ENCODE data around the gene LRRC28.

Gene LRRC28

GRCh38 chr15:99438691-99439523 is 187.6 kb downstream of the LRRC28 start:
- peak; percentile 43 for DNase-seq

- DNase-seq, result peak; percentile 2
These were observed 188.2 kb downstream of the LRRC28 start for GRCh38 chr15:99439524-99439835.

GRCh38 chr15:99440029-99440428 is 188.7 kb downstream of the LRRC28 start:
- DNase-seq, result no peak
